HG02840 (cell line): ENCODE data around the gene EPHA8.

Experiments
- ATAC-seq: cut with Tn5 transposase; IDR thresholded peaks from one replicate; pipeline ENCODE4 v1.9.1; 2021; ENCODE audit warnings: mild to moderate bottlenecking, moderate library complexity, moderate number of reproducible peaks; ENCODE audit not compliant: unreplicated experiment, low FRiP score

EPHA8 gene

GRCh38 chr1:22638476-22639234 lies 75.4 kb downstream of the EPHA8 start:
- no peak for ATAC-seq

- no peak for ATAC-seq
These were observed 76.0 kb downstream of the EPHA8 start for GRCh38 chr1:22639286-22639685.

- ATAC-seq = no peak
These were observed 78.0 kb downstream of the EPHA8 start for GRCh38 chr1:22641247-22641646.

- ATAC-seq = no peak
These were observed 78.8 kb downstream of the EPHA8 start for GRCh38 chr1:22641906-22642636.

GRCh38 chr1:22643381-22643780 lies 80.1 kb downstream of the EPHA8 start, which contains the start of gene C1QC:
C1QC (plus strand) TSS chr1:22643633; CDS start chr1:22644024, 391 bp downstream.
- no peak for ATAC-seq

- ATAC-seq = no peak
These were observed 80.6 kb downstream of the EPHA8 start for GRCh38 chr1:22643928-22644327.

- no peak for ATAC-seq
These were observed 82.6 kb downstream of the EPHA8 start for GRCh38 chr1:22645931-22646330.

GRCh38 chr1:22646384-22646783 lies 83.1 kb downstream of the EPHA8 start:
- ATAC-seq = no peak

- no peak for ATAC-seq
These were observed 86.9 kb downstream of the EPHA8 start for GRCh38 chr1:22650089-22650693.

- ATAC-seq = no peak
These were observed 88.9 kb downstream of the EPHA8 start for GRCh38 chr1:22651941-22652856.

GRCh38 chr1:22652881-22653316 lies 89.6 kb downstream of the EPHA8 start, which contains the start of gene C1QB:
C1QB (plus strand) TSS chr1:22653236; CDS start chr1:22659463, 6,227 bp downstream.
- ATAC-seq = no peak
